Fibroblast of upper back skin (primary cell): ENCODE measurements around the gene CARHSP1.
"Not testable (repeated sequence)": the region's sequence is repeated elsewhere in the genome, so short reads cannot be mapped to it uniquely, and the experiment has no call there.

Experiments
- DNase-seq: peaks from one replicate; pipeline ENCODE4 v3.0.0-alpha.2; 2013

The CARHSP1 gene

DNA sequence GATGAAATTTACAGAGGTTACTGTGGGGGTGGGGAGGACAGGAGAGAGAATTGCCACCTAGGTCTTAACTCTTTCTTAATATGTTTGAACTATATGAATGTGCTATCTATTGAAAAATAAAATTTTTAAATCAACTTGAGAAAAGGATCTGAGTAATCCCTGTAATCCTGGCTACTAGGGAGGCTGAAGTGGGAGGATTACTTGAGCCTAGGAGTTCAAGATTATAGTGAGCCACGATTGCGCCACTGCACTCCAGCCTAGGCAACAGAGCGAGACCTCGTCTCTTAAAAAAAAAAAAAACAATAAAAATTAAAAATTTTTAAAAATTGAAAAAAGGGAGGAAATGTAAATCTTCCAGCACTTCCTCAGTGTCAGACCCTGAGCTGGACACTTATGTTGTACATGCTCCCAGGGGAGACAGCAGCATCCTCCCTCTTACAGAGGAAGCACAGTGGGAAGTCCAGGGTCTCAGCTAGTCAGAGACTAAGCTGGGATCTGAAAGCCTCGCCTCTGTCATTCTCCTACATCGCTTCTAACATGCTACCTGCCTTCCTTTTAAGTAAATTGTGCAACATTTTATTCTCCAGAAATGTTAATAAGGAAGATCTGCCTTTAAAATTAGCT lies 49.3 kb downstream of the CARHSP1 start:
- no peak for DNase-seq

- no peak for DNase-seq
These were observed 50.1 kb downstream of the CARHSP1 start for GRCh38 chr16:8818504-8819270.

- no peak for DNase-seq
These were observed 51.7 kb downstream of the CARHSP1 start for GRCh38 chr16:8816967-8817655.

- DNase-seq = no peak
These were observed 54.6 kb downstream of the CARHSP1 start for GRCh38 chr16:8814095-8814806.

GRCh38 chr16:8812162-8812843 lies 56.5 kb downstream of the CARHSP1 start:
- no peak for DNase-seq

- DNase-seq = no peak
These were observed 60.0 kb downstream of the CARHSP1 start for GRCh38 chr16:8808613-8809353.

DNA sequence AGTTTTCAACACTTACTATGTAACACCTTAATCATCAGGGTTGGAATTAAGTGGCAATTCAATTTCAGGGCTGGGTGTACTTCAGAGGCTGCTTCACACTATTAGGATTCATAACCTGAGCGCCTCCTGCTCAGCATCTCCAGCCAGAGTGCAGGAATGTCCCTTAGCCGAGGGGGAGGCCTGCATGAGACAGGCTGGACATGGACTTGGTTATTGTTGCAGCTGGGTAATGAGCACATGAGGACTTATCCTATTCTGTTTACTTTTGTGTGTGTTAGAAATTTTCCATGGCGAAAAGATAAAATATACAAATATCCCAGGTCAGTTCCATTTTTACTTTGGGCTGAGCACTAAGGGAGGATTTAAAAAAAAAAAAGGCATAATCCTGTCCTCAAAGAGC lies 60.8 kb downstream of the CARHSP1 start:
- DNase-seq = no peak

- DNase-seq = no peak
These were observed 61.6 kb downstream of the CARHSP1 start for GRCh38 chr16:8807189-8807588.

DNA sequence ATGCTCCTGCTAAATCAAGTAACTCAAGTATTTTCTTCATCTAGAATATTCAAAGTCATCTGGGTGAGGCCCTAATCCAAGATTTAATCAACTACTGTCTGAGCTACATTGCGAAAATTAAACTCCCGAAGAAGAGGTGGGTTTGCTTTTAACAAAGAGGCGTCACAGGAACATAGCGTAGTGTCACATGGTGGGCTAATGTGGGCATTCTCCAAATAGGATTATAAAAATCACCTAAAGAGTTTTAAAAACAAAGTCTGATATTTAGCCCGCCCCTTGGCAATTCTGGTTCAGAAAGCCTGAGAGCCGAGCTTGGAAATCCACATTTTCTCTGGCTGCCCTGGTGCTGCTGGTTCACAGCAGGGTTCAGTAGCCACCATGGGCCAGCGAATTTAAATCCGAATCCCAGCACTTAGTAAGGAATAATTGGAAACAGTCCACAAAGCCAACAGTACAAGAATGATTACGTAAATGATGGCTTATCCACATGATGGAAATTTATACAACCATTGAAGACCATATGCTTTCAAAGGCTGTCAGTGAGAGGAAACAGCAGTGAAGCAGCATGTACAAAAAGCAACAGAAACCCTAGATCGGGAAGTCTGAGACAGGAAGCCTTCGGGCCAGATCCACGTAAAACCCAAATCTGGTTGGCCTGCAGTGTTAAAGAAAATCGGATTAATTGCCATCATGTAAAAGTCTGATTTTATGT lies 62.4 kb downstream of the CARHSP1 start:
- peak; percentile 18 for DNase-seq

DNA sequence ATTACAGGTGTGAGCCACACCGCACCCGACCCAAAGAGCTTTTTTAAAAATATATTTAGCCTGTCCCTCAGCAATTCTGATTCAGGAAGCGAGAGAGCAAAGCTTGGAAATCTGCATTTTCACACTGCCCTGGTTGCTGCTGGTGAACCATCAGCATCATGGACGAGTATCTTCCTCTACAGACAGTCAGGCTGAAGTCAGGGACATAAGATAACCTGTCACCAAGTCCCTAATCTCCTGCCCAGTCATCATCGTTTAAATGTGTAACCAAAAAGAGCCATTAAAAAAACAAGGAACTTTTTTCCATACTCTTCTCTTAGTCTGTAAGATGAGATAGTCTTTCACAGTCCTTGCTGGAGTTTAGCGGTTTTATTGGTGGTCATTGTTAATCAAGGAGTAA lies 64.5 kb downstream of the CARHSP1 start:
- no peak for DNase-seq

GRCh38 chr16:8803733-8804132 lies 65.1 kb downstream of the CARHSP1 start:
- DNase-seq = not testable (repeated sequence)
